ENCODE results near the gene CAMK1D. TPM values are rescaled to one million over a fixed set of nuclear protein-coding genes. Genes with fewer than 3 reads are reported as not detected.

Gene CAMK1D
- total and polyA plus RNA-seq, 2 of the 4 experiments (the other 2 are of a cell fraction) = 5.0 to 5.3 TPM

- Histone ChIP-seq H3K79me1 (ENCODE audit: low read depth in 1 of 2, low read length in 2 of 2) (no peaks in the 10 kb centered on the region), H2AK9ac (replicated peaks; ENCODE audit: low read depth, low read length, poor library complexity) (no peak overlapping the region), H2BK15ac (ENCODE audit: low read depth, low read length) (no peak overlapping the region), H2BK120ac (ENCODE audit: low read depth, low read length) (no peak overlapping the region), H3K9ac (ENCODE audit: low read depth, low read length) (no peak overlapping the region), H2BK20ac (ENCODE audit: low read depth, low read length) (no peak overlapping the region), H4K20me1 (ENCODE audit: insufficient read depth, low read length) (peaks cover 7% of the 10 kb centered on the region; the same call in 1 of the 2 replicates), H2AFZ (replicated peaks; ENCODE audit: low read length, poor library complexity) (no peak overlapping the region), H3K4me2 (ENCODE audit: low read depth, low read length) (no peak overlapping the region), H4K91ac (ENCODE audit: insufficient read depth, low read depth, low read length) (no peak overlapping the region), H3K56ac (ENCODE audit: extremely low read depth, insufficient read depth, low read length) (no peak overlapping the region), H3K4me1 (ENCODE audit: control insufficient read depth, insufficient read depth, low read length) (peaks cover 1% of the 10 kb centered on the region; the same call in 1 of the 2 replicates), H4K5ac (ENCODE audit: low read depth, low read length) (no peak overlapping the region), H3K4ac (ENCODE audit: low read depth, low read length) (no peak overlapping the region), H2BK5ac (ENCODE audit: low read depth, low read length, poor library complexity, severe bottlenecking) (no peak overlapping the region), H3K14ac (replicated peaks; ENCODE audit: low read depth, low read length) (no peak overlapping the region), H3K36me3 (ENCODE audit: control insufficient read depth, insufficient read depth, low read length) (no peaks in the 10 kb centered on the region), H3K23ac (ENCODE audit: low read depth, low read length) (no peak overlapping the region), H2AK5ac (ENCODE audit: low read depth, low read length) (no peak overlapping the region; the same call in 1 of the 2 replicates), H4K8ac (ENCODE audit: low read depth in 2 of 2, low read length in 2 of 2) (no peak overlapping the region), H3K27ac (ENCODE audit: insufficient read depth, low read length) (no peak overlapping the region), H3K18ac (ENCODE audit: low read depth, low read length) (no peak overlapping the region), H3K4me3 (ENCODE audit: insufficient read depth, low read depth, low read length) (no peak overlapping the region), H3K9me1 (ENCODE audit: insufficient read depth, low read length) (no peaks in the 10 kb centered on the region; the same call in 1 of the 2 replicates), H3K9me3 (ENCODE audit: control insufficient read depth, insufficient read depth, low read length) (no peaks in the 10 kb centered on the region), H3K27me3 (ENCODE audit: control insufficient read depth, insufficient read depth, low read length) (peaks cover 7% of the 10 kb centered on the region)
- intact Hi-C loops (cut with micrococcal nuclease) = no loop called here
- BruUV-seq (replicated peaks) = no TSS peak
- dilution Hi-C loops (cut with HindIII; ENCODE audit: low sequenced_read_pairs, unreplicated experiment) = no loop called here
- ATAC-seq (ENCODE audit: low read depth) (no peak), DNase-seq (no peak)
- TF ChIP-seq MAFK (IDR thresholded peaks at IDR 0.05; ENCODE audit: low read depth, low read length) = no peak
- TF ChIP-seq NFE2L2 (IDR thresholded peaks at IDR 0.05; ENCODE audit: low read depth, low read length) = no peak
- no peak for TF ChIP-seq FOS (IDR thresholded peaks at IDR 0.05; ENCODE audit: low read depth, low read length)
- TF ChIP-seq MXI1 (IDR thresholded peaks at IDR 0.05; ENCODE audit: borderline replicate concordance, low read depth, low read length) = no peak
- no peak for TF ChIP-seq ELK1 (IDR thresholded peaks at IDR 0.05; ENCODE audit: borderline replicate concordance, low read depth, low read length)
- TF ChIP-seq RFX5 (IDR thresholded peaks at IDR 0.05; ENCODE audit: low read depth, low read length) = no peak
- TF ChIP-seq BHLHE40 (IDR thresholded peaks at IDR 0.05; ENCODE audit: low read depth, low read length) = no peak
- no peak for TF ChIP-seq RCOR1 (IDR thresholded peaks at IDR 0.05; ENCODE audit: insufficient replicate concordance, low read length)
- TF ChIP-seq MAZ (IDR thresholded peaks at IDR 0.05; ENCODE audit: borderline replicate concordance, low read depth, low read length) = no peak
- no peak for TF ChIP-seq SMC3 (IDR thresholded peaks at IDR 0.05; ENCODE audit: low read depth, low read length)
- no peak for TF ChIP-seq RAD21 (IDR thresholded peaks at IDR 0.05; ENCODE audit: low read length)
- no peak for TF ChIP-seq USF2 (IDR thresholded peaks at IDR 0.05; ENCODE audit: low read depth, low read length)
- no peak for TF ChIP-seq CEBPB (IDR thresholded peaks at IDR 0.05; ENCODE audit: low read depth, low read length)
- no peak for TF ChIP-seq POLR2A (IDR thresholded peaks at IDR 0.05; ENCODE audit: low read depth, low read length)
- TF ChIP-seq CTCF (conservative IDR thresholded peaks at IDR 0.05; ENCODE audit: low read depth, low read length) = no peak
- TF ChIP-seq CHD1 (IDR thresholded peaks at IDR 0.05; ENCODE audit: low read depth, low read length) = no peak
- WGBS, 2 experiments (ENCODE audit: extremely low coverage in 2 of 2, insufficient read length in 1 of 2) = 62% methylated on average over 3 of the region's 6 CpGs; no CpG with 5 or more reads in 1 of the 2 experiments
- ChIA-PET POLR2A (ENCODE audit: unreplicated experiment) (no interaction called here), CTCF (no interaction called here)
- in situ Hi-C loops (cut with MboI; ENCODE audit: low sequenced_read_pairs) = no loop called here
Measured at GRCh38 chr10:12417331-12417730, 68.0 kb downstream of the CAMK1D start.

All from IMR-90 (cell line).